ENCODE measurements around the gene ANXA5.

ANXA5 gene

DNA sequence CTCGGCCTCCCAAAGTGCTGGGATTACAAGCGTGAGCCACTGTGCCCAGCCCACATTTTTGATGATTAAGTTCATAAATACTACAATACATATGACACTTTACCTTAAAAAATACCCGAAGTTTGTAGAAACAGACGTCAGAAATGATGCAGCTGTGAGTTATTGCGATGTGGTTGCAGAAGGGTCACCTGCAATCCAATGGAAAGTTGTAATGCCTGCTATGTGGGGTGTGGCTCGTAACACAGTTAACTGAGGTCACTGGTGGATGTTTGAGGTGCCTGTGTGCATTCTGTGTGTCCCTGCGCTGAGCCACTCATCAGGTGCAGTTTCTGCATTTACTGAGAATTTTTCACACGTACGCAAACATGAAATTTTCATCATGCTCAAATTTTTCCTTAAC lies 64.1 kb downstream of the ANXA5 start:
- no peak for DNase-seq

Data from activated T-cell treated with anti-CD3 and anti-CD28 coated beads, Interleukin-2, amount 50 U/mL, for 48 hours (primary cell).